VCaP (cell line): ENCODE results near the gene PLXNC1.

Experiments
- H3K27ac ChIP-seq: fragments of 450-650 bp; 2 replicates; pipeline ENCODE4 v1.5.1; 2017
- TF ChIP-seq, protein P1 (sequence below): fragments of 450-650 bp; conservative IDR thresholded peaks from 2 replicates; pipeline ENCODE4 v1.5.1; 2017; ENCODE audit warnings: mild to moderate bottlenecking, moderate library complexity

Gene PLXNC1

DNA sequence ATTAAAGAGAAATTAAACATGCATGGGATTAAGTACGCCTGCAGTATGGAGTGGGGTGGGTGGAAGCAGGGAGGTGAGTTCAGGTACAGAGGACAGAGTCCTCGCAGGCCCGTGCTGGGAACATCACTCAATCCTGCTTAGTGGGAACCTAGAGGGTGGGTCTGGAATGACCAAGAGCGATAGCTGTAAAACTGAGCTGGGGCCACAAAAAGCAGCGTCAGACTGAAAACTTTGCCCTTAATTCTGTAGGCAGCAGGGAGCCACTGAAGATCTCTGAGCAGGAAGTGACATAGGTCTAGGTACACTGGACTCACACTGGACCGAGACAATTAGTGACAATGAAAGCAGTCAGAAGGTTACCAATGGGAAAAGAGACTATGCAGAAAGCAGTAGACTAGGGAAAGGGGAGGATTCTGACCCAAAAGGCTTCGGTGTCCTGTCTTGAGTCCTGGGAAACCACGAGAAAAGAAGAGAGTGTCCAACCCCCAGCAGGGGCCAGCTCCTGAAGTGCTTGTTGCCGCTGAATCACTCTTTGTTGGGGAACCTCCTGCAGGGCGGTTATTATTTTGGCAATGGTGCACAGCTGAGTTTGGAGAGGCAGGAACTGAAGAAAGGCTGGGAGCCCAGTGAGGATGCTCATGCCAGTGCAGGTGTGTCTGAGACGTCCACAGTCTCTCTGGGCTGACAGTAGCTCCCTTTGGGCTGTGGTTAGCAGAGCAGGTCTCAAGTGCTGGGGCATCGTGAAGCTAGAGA lies 97.4 kb downstream of the PLXNC1 start:
- no peak overlapping the region for H3K27ac ChIP-seq
- TF ChIP-seq, protein P1, sequence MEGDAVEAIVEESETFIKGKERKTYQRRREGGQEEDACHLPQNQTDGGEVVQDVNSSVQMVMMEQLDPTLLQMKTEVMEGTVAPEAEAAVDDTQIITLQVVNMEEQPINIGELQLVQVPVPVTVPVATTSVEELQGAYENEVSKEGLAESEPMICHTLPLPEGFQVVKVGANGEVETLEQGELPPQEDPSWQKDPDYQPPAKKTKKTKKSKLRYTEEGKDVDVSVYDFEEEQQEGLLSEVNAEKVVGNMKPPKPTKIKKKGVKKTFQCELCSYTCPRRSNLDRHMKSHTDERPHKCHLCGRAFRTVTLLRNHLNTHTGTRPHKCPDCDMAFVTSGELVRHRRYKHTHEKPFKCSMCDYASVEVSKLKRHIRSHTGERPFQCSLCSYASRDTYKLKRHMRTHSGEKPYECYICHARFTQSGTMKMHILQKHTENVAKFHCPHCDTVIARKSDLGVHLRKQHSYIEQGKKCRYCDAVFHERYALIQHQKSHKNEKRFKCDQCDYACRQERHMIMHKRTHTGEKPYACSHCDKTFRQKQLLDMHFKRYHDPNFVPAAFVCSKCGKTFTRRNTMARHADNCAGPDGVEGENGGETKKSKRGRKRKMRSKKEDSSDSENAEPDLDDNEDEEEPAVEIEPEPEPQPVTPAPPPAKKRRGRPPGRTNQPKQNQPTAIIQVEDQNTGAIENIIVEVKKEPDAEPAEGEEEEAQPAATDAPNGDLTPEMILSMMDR = no peak

- H3K27ac ChIP-seq = no peak overlapping the region
- TF ChIP-seq, protein P1 = no peak
Observed at GRCh38 chr12:94247246-94247645, 98.9 kb downstream of the PLXNC1 start.

GRCh38 chr12:94248582-94248981 lies 100.2 kb downstream of the PLXNC1 start:
- TF ChIP-seq, protein P1 = no peak
- H3K27ac ChIP-seq = no peak overlapping the region

- TF ChIP-seq, protein P1 = no peak
- H3K27ac ChIP-seq = no peak overlapping the region
Observed at GRCh38 chr12:94250130-94250529, 101.8 kb downstream of the PLXNC1 start.

DNA sequence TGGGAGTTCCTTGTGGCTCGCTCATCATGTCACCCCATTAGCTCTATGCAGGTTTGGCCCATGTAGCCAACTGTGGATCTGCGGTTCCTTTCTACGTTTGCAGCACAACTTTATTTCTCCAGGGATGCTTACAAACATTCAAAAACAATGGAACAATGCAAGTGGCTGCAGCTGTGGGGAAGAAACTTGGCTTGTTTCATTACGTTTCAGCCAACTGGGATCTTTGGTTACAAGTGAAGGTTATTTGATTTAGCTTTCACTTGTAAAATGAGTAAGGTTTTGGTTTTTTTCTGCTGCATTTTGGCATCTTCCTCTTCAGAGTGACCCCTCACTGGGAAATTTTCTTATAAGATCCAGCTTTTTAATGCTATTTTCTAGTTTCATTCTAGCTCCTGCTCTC lies 105.9 kb downstream of the PLXNC1 start:
- H3K27ac ChIP-seq = no peak overlapping the region
- TF ChIP-seq, protein P1 = no peak

DNA sequence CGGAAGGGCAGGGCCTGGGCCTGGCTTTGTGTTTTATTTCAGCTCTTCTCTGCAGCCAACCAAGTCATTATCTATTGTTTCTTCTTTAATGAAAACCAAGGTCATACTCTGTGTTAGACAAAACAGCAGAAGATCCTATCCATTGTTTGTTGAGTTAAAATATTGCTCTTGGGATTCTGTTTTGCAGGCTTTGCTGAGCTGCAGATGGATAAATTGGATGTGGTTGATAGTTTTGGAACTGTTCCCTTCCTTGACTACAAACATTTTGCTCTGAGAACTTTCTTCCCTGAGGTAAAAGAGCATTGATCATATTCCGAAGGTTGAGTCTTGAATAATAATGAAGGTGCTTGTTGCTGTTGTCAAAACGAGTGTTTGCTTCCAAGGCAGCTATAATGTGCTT lies 106.6 kb downstream of the PLXNC1 start:
- TF ChIP-seq, protein P1 = no peak
- no peak overlapping the region for H3K27ac ChIP-seq

DNA sequence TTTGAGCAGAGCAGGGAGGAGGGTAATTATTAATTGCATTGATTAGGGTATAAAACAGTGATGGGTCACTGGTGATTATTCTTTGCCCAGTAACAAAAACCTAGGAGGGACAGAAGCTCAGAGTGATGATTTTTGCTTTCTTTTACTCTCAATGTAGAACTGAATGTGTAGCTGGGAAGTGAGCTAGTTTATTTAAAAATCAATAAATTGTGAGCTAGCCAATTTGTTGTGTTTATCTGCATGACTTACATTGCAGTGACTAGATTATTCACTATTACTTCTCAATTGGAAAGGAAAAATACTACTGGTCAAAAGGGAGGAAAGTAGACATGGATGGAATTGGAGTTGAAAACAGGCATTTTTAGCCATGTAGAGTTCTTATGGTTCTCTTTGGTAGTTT lies 107.1 kb downstream of the PLXNC1 start:
- TF ChIP-seq, protein P1 = no peak
- no peak overlapping the region for H3K27ac ChIP-seq
